Heart right ventricle (tissue), 16 donors: ENCODE measurements around the gene AMHR2. TPM values are rescaled to one million over a fixed set of nuclear protein-coding genes. Genes with fewer than 3 reads are reported as not detected.

Source experiments
- ATAC-seq, 8 donors: fragments of 200-7000 bp; cut with Tn5 transposase; one replicate each; pipeline ENCODE4 v1.9.1; 2020; ENCODE audit warnings: mild to moderate bottlenecking in 8 of 8, moderate library complexity in 8 of 8, moderate number of reproducible peaks in 1 of 8
- DNase-seq, 2 donors: peaks; one replicate each; pipeline ENCODE4 v3.0.0-alpha.2; 2020
- H3K27ac ChIP-seq, 10 donors: fragments of 200-600 bp; sonication (generic) in 2 of 10; one replicate each; pipeline versions ENCODE4 v1.5.0 to v1.8.0; 2020 to 2022; ENCODE audit warnings: mild to moderate bottlenecking in 3 of 10
- H3K27me3 ChIP-seq, 7 donors: fragments of 200-600 bp; one replicate each; pipeline ENCODE4 v1.8.0; 2021 to 2022; ENCODE audit warnings: mild to moderate bottlenecking in 2 of 7
- H3K36me3 ChIP-seq, 9 donors: fragments of 200-600 bp; sonication (generic) in 1 of 9; one replicate each; pipeline versions ENCODE4 v1.5.0 to v1.8.0; 2020 to 2022; ENCODE audit warnings: mild to moderate bottlenecking in 2 of 9
- H3K4me1 ChIP-seq, 9 donors: fragments of 200-600 bp; sonication (generic) in 1 of 9; one replicate each; pipeline versions ENCODE4 v1.5.0 to v1.8.0; 2020 to 2022; ENCODE audit warnings: mild to moderate bottlenecking in 4 of 9
- H3K4me3 ChIP-seq, 10 donors: fragments of 200-600 bp; sonication (generic) in 2 of 10; one replicate each; pipeline versions ENCODE4 v1.5.0 to v1.8.0; 2020 to 2022; ENCODE audit warnings: mild to moderate bottlenecking in 7 of 10, moderate library complexity in 2 of 10
- H3K9me3 ChIP-seq, 11 donors: fragments of 200-600 bp in 10 of 11; sonication (generic) in 2 of 11; one replicate each; pipeline versions ENCODE4 v1.5.0 to v1.8.0; 2013 to 2022; ENCODE audit warnings: mild to moderate bottlenecking in 2 of 11, control low read depth in 1 of 11, moderate library complexity in 1 of 11
- WGBS, 2 donors: extraction: QIAGEN DNeasy Blood & Tissue Kit; methylation state at CpG; one replicate each; pipeline ENCODE4 v1.1.7; 2013; ENCODE audit warnings: inconsistent platforms in 1 of 2; 5-methylcytosine and 5-hydroxymethylcytosine counted together
- intact Hi-C, 10 donors: fragments of 100-400 bp; cut with DNase I; formaldehyde crosslinking; loops; one replicate each; pipeline versions ENCODE4 v1.11.1 to v1.14.2; 2022
- polyA plus RNA-seq, 2 donors: library from polyadenylated mRNA; stranded (reverse); fragments of 200-250 nt; gene quantifications; one replicate each; pipeline ENCODE4 v1.2.3, GENCODE V29; 2013
- total RNA-seq, 10 donors: library from RNA; stranded (reverse); fragmentation: NEBNext Ultra II Directional in 3 of 10; extraction: Animal tissue kit (Norgen Biotek cat#: 25700) in 3 of 10; gene quantifications; one replicate each; pipeline versions ENCODE4 v1.2.1 to v1.2.4, GENCODE V29; 2021 to 2023
- TF ChIP-seq, protein P1 (sequence below), 9 donors: fragments of 200-600 bp; sonication (generic) in 2 of 9; IDR thresholded peaks; one replicate each; pipeline versions ENCODE4 v1.5.0 to v1.8.0; 2021 to 2022; ENCODE audit warnings: antibody characterized with exemption in 9 of 9, mild to moderate bottlenecking in 5 of 9, moderate library complexity in 1 of 9
- donor health status: Arrhythmogenic right ventricular cardiomyopathy.
- donor health status: ischemic (EF 13 %, LVEDD 7.1; RV severe dilation, severe dysfunction).
- donor health status: healthy with polysubstance abuse.
- donor health status: DM: no; HTN: yes; CAD: no.
- donor health status: DM: no; HTN: no; CAD: no.
- donor health status: ischemic (EF 25% LVEDD 6.9; RV normal size, moderate dysfunction).
- donor health status: ischemic (EF 25% LVEDD 5.7; RV mildly dilated, moderate dysfunction).
- donor health status: healthy.
- donor health status: DM: yes; HTN: yes; CAD: no.
- donor health status: Ischemic cardiomyopathy.
- donor health status: ischemic (EF 35%, LVEDD 5.7; RV mildly dilated, moderate dysfunction).
- donor health status: nonischemic (EF 11% LVEDD 7.7; RV severe dilation, severe dysfunction).
- donor health status: DM: yes; HTN: yes; CAD: no.
- donor health status: PGD.
- donor health status: ischemic (EF 29% LVEDD 5.4; RV normal size, mild dysfunction).
- donor health status: nonischemic (EF 23%, LVEDD 6.1; RV moderate dilation, normal function).

Gene AMHR2
- total and polyA plus RNA-seq, 12 donors: 0.24 to 0.94 (median 0.64) TPM; not detected in 7

DNA sequence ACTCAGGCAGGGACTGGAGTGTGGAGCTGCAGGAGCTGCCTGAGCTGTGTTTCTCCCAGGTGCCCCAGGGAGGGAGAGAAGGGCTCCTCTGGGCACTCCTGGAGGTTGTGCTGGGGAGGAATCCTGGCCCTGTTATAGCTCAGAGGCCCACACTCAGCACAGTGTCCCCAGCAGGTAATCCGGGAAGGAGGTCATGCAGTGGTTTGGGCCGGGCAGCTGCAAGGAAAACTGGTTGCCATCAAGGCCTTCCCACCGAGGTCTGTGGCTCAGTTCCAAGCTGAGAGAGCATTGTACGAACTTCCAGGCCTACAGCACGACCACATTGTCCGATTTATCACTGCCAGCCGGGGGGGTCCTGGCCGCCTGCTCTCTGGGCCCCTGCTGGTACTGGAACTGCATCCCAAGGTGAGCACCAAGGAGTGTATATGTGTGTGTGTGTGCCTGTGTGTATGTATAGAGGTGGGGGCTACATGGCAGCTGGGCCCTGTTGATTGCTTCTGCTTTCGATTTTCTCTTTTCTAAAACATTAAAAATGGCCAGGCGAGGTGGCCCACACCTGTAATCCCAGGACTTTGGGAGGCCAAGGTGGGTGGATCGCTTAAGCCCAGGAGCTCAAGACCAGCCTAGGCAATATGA lies 2.0 kb downstream of the AMHR2 start:
- 61 to 64% methylated on average over 11 of the region's 11 CpGs for WGBS, 2 donors
- no peak overlapping the region for H3K27ac ChIP-seq
- H3K9me3 ChIP-seq: no peaks in the 10 kb centered on the region
- H3K27me3 ChIP-seq: no peaks in the 10 kb centered on the region
- no peaks in the 10 kb centered on the region for H3K36me3 ChIP-seq
- no peak overlapping the region for H3K4me3 ChIP-seq
- no peak for ATAC-seq
- no peak for DNase-seq
- peaks cover 0 to 11% (median 8%) of the 10 kb centered on the region in 9 donors for H3K4me1 ChIP-seq
- TF ChIP-seq, protein P1, sequence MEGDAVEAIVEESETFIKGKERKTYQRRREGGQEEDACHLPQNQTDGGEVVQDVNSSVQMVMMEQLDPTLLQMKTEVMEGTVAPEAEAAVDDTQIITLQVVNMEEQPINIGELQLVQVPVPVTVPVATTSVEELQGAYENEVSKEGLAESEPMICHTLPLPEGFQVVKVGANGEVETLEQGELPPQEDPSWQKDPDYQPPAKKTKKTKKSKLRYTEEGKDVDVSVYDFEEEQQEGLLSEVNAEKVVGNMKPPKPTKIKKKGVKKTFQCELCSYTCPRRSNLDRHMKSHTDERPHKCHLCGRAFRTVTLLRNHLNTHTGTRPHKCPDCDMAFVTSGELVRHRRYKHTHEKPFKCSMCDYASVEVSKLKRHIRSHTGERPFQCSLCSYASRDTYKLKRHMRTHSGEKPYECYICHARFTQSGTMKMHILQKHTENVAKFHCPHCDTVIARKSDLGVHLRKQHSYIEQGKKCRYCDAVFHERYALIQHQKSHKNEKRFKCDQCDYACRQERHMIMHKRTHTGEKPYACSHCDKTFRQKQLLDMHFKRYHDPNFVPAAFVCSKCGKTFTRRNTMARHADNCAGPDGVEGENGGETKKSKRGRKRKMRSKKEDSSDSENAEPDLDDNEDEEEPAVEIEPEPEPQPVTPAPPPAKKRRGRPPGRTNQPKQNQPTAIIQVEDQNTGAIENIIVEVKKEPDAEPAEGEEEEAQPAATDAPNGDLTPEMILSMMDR (IDR thresholded peaks at IDR 0.05): no peak
- intact Hi-C loops: no loop called here

DNA sequence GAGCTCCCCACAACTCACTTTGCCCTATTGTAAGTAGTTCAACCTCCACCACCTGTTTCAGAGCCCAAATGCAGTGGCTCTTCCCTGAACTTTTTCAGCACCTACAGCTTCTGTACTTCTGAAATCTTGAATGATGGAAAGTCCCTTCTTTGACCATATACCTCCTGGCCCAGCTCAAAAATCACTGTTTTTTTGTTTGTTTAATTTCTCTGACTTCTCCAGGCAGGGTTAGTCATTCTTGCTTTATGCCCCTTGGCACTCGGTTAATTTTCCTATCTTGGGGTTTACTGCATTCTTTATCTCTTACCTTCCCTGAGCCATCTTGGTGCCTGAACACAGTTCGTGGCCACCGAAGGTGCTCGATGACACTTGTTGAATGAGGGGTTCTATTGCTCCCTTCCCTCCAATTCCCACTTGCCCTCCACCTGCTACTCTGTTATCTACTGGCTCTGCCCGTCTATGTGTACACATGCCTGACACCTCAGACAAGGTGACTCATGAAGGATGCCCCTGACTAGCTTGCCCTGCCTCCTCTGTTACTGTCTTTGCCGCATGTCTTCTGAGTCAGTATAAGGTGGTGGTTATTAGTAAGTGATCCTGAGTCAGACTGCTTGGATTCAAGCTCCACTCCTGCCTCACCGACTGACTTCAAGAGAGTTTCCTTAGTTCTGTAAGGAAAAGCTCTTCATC lies 4.4 kb downstream of the AMHR2 start:
- Histone ChIP-seq H3K4me1 (no peaks in the 10 kb centered on the region), H3K36me3 (no peaks in the 10 kb centered on the region), H3K27ac (no peak overlapping the region), H3K27me3 (no peaks in the 10 kb centered on the region), H3K4me3 (no peak overlapping the region), H3K9me3 (no peaks in the 10 kb centered on the region)
- TF ChIP-seq, protein P1 (IDR thresholded peaks at IDR 0.05): no peak
- intact Hi-C loops: no loop called here
- WGBS, 2 donors: 80 to 89% methylated on average over 7 of the region's 7 CpGs
- ATAC-seq (no peak), DNase-seq (no peak)

DNA sequence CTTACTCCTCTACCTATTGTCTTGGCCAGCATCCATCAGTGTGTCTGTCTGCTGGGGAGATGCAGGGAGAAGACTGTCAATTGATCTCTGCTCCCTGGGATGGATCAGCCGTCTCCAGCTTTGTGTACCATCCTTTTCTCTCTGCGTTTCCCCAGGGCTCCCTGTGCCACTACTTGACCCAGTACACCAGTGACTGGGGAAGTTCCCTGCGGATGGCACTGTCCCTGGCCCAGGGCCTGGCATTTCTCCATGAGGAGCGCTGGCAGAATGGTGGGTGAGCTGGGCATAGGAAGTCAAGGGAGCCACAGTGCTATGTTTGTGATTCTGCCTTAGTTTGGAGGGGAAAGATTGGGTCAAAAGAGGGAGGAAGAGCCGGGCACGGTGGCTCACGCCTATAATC lies 5.1 kb downstream of the AMHR2 start:
- Histone ChIP-seq H3K27ac (no peak overlapping the region), H3K4me1 (no peaks in the 10 kb centered on the region), H3K36me3 (no peaks in the 10 kb centered on the region), H3K4me3 (no peak overlapping the region), H3K27me3 (no peaks in the 10 kb centered on the region), H3K9me3 (no peaks in the 10 kb centered on the region)
- intact Hi-C loops: no loop called here
- DNase-seq (no peak), ATAC-seq (no peak)
- TF ChIP-seq, protein P1 (IDR thresholded peaks at IDR 0.05): no peak
- WGBS, 2 donors: 87 to 90% methylated on average over 7 of the region's 7 CpGs

DNA sequence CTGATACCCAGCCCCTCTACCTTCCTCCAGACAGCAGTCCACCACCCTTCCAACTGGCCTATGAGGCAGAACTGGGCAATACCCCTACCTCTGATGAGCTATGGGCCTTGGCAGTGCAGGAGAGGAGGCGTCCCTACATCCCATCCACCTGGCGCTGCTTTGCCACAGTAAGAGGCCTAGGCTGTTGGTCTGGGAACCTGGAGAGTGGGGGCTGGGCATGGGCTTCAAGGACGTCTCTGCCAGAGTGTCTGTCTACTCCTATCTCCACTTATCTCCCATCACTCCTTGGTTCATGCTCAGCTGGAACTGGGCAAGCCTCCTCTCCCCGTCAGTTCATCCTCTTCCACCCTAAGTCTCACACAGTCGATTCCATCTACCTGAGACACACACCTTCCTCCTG lies 6.5 kb downstream of the AMHR2 start:
- Histone ChIP-seq H3K36me3 (no peaks in the 10 kb centered on the region), H3K4me3 (no peak overlapping the region), H3K27me3 (no peaks in the 10 kb centered on the region), H3K4me1 (no peaks in the 10 kb centered on the region), H3K9me3 (no peaks in the 10 kb centered on the region), H3K27ac (no peak overlapping the region)
- 85 to 88% methylated on average over 5 of the region's 5 CpGs for WGBS, 2 donors
- intact Hi-C loops: no loop called here
- TF ChIP-seq, protein P1 (IDR thresholded peaks at IDR 0.05): no peak
- DNase-seq (no peak), ATAC-seq (no peak)
